Measurements from ENCODE around the gene NFYA. TPM values are rescaled to one million over a fixed set of nuclear protein-coding genes. Genes with fewer than 3 reads are reported as not detected.

Gene NFYA
- total RNA-seq, 1 experiment from 2014 or later, result 34.7 TPM

DNA sequence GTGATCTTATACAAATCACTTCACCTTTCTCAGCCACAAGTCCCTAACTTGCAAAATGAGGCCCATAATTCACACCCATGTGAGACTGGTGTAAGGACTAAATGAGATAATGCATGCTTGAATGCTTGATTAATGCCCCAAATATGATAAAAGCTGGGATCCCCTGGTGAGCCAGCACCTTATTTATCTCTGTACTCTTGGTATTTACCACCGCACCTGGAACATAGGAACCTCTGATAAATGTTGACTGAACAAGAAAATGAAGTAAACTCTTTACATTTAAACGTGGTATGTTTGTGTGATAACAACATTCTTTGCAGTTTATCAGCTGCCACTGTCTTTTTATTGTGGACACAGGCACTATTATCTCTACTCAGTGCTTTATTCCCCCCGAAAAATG lies 22.2 kb upstream of the NFYA start (continued):
- TF ChIP-seq, protein P1, sequence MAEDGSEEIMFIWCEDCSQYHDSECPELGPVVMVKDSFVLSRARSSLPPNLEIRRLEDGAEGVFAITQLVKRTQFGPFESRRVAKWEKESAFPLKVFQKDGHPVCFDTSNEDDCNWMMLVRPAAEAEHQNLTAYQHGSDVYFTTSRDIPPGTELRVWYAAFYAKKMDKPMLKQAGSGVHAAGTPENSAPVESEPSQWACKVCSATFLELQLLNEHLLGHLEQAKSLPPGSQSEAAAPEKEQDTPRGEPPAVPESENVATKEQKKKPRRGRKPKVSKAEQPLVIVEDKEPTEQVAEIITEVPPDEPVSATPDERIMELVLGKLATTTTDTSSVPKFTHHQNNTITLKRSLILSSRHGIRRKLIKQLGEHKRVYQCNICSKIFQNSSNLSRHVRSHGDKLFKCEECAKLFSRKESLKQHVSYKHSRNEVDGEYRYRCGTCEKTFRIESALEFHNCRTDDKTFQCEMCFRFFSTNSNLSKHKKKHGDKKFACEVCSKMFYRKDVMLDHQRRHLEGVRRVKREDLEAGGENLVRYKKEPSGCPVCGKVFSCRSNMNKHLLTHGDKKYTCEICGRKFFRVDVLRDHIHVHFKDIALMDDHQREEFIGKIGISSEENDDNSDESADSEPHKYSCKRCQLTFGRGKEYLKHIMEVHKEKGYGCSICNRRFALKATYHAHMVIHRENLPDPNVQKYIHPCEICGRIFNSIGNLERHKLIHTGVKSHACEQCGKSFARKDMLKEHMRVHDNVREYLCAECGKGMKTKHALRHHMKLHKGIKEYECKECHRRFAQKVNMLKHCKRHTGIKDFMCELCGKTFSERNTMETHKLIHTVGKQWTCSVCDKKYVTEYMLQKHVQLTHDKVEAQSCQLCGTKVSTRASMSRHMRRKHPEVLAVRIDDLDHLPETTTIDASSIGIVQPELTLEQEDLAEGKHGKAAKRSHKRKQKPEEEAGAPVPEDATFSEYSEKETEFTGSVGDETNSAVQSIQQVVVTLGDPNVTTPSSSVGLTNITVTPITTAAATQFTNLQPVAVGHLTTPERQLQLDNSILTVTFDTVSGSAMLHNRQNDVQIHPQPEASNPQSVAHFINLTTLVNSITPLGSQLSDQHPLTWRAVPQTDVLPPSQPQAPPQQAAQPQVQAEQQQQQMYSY (CRISPR knock-in tag; IDR thresholded peaks at IDR 0.05), result no peak
- TF ChIP-seq SMAD3 (CRISPR knock-in tag; IDR thresholded peaks at IDR 0.05; ENCODE audit: borderline replicate concordance), result no peak
- TF ChIP-seq AFF4 (CRISPR knock-in tag; IDR thresholded peaks at IDR 0.05; ENCODE audit: borderline replicate concordance), result no peak
- TF ChIP-seq SMAD4 (CRISPR knock-in tag; IDR thresholded peaks at IDR 0.05), result no peak
- no peak for TF ChIP-seq SP1 (CRISPR knock-in tag; conservative IDR thresholded peaks at IDR 0.05)

DNA sequence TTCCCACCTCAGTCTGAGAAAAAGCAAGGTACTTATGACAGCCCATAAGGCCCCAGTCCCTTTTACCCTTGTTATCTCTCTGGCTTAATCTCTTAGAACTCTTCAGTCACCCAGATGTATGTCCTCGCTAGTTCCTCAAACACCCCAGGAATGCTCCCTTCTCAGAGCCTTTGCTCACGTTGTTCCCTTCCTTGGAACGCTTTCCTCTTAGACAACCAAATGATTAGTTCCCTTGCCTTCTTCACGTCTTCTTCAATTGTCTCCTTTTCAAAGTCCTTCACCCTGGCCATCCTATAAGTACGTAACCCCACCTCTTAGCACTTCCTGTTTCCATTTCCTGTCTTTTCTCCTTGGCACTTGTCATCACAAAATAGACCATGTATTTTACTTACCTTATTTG lies 20.9 kb upstream of the NFYA start:
- ChIA-PET POLR2A (no interaction called here), CTCF (no interaction called here)
- ATAC-seq (no peak), DNase-seq (ENCODE audit: low spot score) (no peak)
- 0 out of 2 replicates have a peak overlapping the region, but pooled peaks have one; percentile 0 for H3K27ac Mint-ChIP-seq
- H3K9me3 Mint-ChIP-seq, result no peaks in the 10 kb centered on the region
- no peak overlapping the region for H3K4me3 Mint-ChIP-seq
- H3K36me3 Mint-ChIP-seq, result no peaks in the 10 kb centered on the region
- peaks cover 23% of the 10 kb centered on the region for H3K4me1 Mint-ChIP-seq
- TF ChIP-seq, protein P2, sequence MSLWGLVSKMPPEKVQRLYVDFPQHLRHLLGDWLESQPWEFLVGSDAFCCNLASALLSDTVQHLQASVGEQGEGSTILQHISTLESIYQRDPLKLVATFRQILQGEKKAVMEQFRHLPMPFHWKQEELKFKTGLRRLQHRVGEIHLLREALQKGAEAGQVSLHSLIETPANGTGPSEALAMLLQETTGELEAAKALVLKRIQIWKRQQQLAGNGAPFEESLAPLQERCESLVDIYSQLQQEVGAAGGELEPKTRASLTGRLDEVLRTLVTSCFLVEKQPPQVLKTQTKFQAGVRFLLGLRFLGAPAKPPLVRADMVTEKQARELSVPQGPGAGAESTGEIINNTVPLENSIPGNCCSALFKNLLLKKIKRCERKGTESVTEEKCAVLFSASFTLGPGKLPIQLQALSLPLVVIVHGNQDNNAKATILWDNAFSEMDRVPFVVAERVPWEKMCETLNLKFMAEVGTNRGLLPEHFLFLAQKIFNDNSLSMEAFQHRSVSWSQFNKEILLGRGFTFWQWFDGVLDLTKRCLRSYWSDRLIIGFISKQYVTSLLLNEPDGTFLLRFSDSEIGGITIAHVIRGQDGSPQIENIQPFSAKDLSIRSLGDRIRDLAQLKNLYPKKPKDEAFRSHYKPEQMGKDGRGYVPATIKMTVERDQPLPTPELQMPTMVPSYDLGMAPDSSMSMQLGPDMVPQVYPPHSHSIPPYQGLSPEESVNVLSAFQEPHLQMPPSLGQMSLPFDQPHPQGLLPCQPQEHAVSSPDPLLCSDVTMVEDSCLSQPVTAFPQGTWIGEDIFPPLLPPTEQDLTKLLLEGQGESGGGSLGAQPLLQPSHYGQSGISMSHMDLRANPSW (CRISPR knock-in tag; conservative IDR thresholded peaks at IDR 0.05; ENCODE audit: low read depth), result no peak
- TF ChIP-seq OVOL2 (CRISPR knock-in tag; IDR thresholded peaks at IDR 0.05; ENCODE audit: borderline replicate concordance) (no peak), NR1H2 (CRISPR knock-in tag; IDR thresholded peaks at IDR 0.05) (no peak)
- TF ChIP-seq, protein P3, sequence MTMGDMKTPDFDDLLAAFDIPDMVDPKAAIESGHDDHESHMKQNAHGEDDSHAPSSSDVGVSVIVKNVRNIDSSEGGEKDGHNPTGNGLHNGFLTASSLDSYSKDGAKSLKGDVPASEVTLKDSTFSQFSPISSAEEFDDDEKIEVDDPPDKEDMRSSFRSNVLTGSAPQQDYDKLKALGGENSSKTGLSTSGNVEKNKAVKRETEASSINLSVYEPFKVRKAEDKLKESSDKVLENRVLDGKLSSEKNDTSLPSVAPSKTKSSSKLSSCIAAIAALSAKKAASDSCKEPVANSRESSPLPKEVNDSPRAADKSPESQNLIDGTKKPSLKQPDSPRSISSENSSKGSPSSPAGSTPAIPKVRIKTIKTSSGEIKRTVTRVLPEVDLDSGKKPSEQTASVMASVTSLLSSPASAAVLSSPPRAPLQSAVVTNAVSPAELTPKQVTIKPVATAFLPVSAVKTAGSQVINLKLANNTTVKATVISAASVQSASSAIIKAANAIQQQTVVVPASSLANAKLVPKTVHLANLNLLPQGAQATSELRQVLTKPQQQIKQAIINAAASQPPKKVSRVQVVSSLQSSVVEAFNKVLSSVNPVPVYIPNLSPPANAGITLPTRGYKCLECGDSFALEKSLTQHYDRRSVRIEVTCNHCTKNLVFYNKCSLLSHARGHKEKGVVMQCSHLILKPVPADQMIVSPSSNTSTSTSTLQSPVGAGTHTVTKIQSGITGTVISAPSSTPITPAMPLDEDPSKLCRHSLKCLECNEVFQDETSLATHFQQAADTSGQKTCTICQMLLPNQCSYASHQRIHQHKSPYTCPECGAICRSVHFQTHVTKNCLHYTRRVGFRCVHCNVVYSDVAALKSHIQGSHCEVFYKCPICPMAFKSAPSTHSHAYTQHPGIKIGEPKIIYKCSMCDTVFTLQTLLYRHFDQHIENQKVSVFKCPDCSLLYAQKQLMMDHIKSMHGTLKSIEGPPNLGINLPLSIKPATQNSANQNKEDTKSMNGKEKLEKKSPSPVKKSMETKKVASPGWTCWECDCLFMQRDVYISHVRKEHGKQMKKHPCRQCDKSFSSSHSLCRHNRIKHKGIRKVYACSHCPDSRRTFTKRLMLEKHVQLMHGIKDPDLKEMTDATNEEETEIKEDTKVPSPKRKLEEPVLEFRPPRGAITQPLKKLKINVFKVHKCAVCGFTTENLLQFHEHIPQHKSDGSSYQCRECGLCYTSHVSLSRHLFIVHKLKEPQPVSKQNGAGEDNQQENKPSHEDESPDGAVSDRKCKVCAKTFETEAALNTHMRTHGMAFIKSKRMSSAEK (CRISPR knock-in tag; IDR thresholded peaks at IDR 0.05; ENCODE audit: borderline replicate concordance), result no peak
- no peaks in the 10 kb centered on the region for H3K27me3 Mint-ChIP-seq (ENCODE audit: low read depth)

Measured in WTC11 (cell line).